NOMO-1 treated with dmso at 0.1 percent for 144 hours (cell line): ENCODE results near the gene CCNT2.
"Not testable (repeated sequence)": the region's sequence is repeated elsewhere in the genome, so short reads cannot be mapped to it uniquely, and the experiment has no call there.

Experiments
- DNase-seq: peaks from one replicate; lab custom pipeline; 2025; ENCODE audit not compliant: unreplicated experiment; lab: John Stamatoyannopoulos, UW

The CCNT2 gene

GRCh38 chr2:134973241-134974138, 54.9 kb downstream of the CCNT2 start:
- no peak for DNase-seq

GRCh38 chr2:134975281-134976009, 56.8 kb downstream of the CCNT2 start:
- no peak for DNase-seq

- DNase-seq: no peak
These were observed 57.6 kb downstream of the CCNT2 start for GRCh38 chr2:134976074-134976702.

- not testable (repeated sequence) for DNase-seq
These were observed 58.5 kb downstream of the CCNT2 start for GRCh38 chr2:134977104-134977503.

- DNase-seq: no peak
These were observed 60.6 kb downstream of the CCNT2 start for GRCh38 chr2:134979221-134979620.

GRCh38 chr2:134980639-134981038, 62.0 kb downstream of the CCNT2 start:
- DNase-seq: no peak

GRCh38 chr2:134982603-134983002, 64.0 kb downstream of the CCNT2 start:
- no peak for DNase-seq

- DNase-seq: no peak
These were observed 66.4 kb downstream of the CCNT2 start for GRCh38 chr2:134985061-134985460.

GRCh38 chr2:134988994-134989605, 70.5 kb downstream of the CCNT2 start:
- DNase-seq: no peak

- no peak for DNase-seq
These were observed 80.9 kb downstream of the CCNT2 start for GRCh38 chr2:134999521-134999920.

- no peak for DNase-seq
These were observed 84.2 kb downstream of the CCNT2 start for GRCh38 chr2:135002836-135003235.

- peak; percentile 12 for DNase-seq
These were observed 85.6 kb downstream of the CCNT2 start for GRCh38 chr2:135004005-135004746.

GRCh38 chr2:135005753-135006152, 87.1 kb downstream of the CCNT2 start:
- no peak for DNase-seq
